Type B pancreatic cell (in vitro differentiated cells): Measurements from ENCODE around the gene LY9. TPM values are rescaled to one million over a fixed set of nuclear protein-coding genes. Genes with fewer than 3 reads are reported as not detected.

Experiments used
- DNase-seq: peaks from one replicate; pipeline ENCODE4 v3.0.0; 2021; ENCODE audit warnings: mixed read lengths; ENCODE audit not compliant: unreplicated experiment; ENCODE audit errors: extremely low spot score
- H3K27ac Mint-ChIP-seq: 2 replicates; pipeline ENCODE4 v1.8.0; 2021; ENCODE audit warnings: mild to moderate bottlenecking, mixed read lengths
- H3K27me3 Mint-ChIP-seq: 2 replicates; pipeline ENCODE4 v1.8.0; 2021; ENCODE audit warnings: mixed read lengths
- H3K36me3 Mint-ChIP-seq: 2 replicates; pipeline ENCODE4 v1.8.0; 2021; ENCODE audit warnings: mixed read lengths
- H3K4me1 Mint-ChIP-seq: one replicate; pipeline ENCODE4 v1.8.0; 2021; ENCODE audit warnings: mixed read lengths; ENCODE audit not compliant: unreplicated experiment
- H3K4me3 Mint-ChIP-seq: 2 replicates; pipeline ENCODE4 v1.8.0; 2021; ENCODE audit warnings: mild to moderate bottlenecking, mixed read lengths
- H3K9me3 Mint-ChIP-seq: 2 replicates; pipeline ENCODE4 v1.8.0; 2021; ENCODE audit warnings: mixed read lengths
- CTCF ChIP-seq: fragments of 200-600 bp; sonication (generic); conservative IDR thresholded peaks from 2 replicates; pipeline ENCODE4 v1.5.0; 2021; ENCODE audit warnings: antibody characterized with exemption, mild to moderate bottlenecking
- total RNA-seq: library from RNA; stranded (reverse); gene quantifications from 2 replicates; pipeline ENCODE4 v1.2.1, GENCODE V29; 2021; ENCODE audit warnings: low replicate concordance

The LY9 gene
- total RNA-seq, 1 donor from 2014 or later: not detected

DNA sequence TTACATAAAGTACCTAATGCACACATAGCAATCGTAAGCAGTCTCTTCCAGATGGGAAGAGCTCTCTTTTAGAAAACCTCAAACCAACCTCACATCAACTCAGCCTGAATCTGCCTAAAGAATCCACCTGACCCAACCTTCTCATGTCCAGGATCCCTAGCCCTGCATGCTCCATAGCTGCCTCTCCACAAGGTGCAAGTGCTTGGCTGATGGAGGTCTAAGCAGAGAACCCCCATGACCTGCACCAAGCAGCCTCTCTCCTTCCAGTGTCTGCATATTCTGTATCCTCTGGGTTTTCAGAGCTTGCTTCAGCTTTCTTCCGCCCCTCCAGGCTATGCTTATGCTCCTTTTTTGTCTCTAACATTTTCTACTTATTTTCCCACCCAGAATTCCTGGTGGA is 2.5 kb downstream of the LY9 start:
- Mint-ChIP-seq H3K27me3 (no peaks in the 10 kb centered on the region), H3K36me3 (no peaks in the 10 kb centered on the region), H3K4me1 (no peaks in the 10 kb centered on the region), H3K4me3 (no peak overlapping the region), H3K9me3 (no peaks in the 10 kb centered on the region), H3K27ac (no peak overlapping the region)
- DNase-seq: no peak
- no peak for TF ChIP-seq CTCF

DNA sequence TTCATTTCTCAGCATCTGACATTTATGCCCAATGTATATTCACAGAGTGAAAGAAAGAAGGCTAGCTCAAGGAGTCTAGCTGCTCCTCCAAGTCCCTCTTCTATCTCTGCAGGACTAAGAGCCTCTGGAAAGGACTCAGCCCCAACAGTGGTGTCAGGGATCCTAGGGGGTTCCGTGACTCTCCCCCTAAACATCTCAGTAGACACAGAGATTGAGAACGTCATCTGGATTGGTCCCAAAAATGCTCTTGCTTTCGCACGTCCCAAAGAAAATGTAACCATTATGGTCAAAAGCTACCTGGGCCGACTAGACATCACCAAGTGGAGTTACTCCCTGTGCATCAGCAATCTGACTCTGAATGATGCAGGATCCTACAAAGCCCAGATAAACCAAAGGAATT is 3.7 kb downstream of the LY9 start:
- TF ChIP-seq CTCF: no peak
- DNase-seq: no peak
- Mint-ChIP-seq H3K4me1 (no peaks in the 10 kb centered on the region), H3K9me3 (peaks cover 4% of the 10 kb centered on the region), H3K27me3 (no peaks in the 10 kb centered on the region), H3K36me3 (no peaks in the 10 kb centered on the region), H3K27ac (no peak overlapping the region), H3K4me3 (no peak overlapping the region)

GRCh38 chr1:160800142-160800541 is 4.2 kb downstream of the LY9 start:
- Mint-ChIP-seq H3K4me3 (no peak overlapping the region), H3K4me1 (no peaks in the 10 kb centered on the region), H3K9me3 (peaks cover 4% of the 10 kb centered on the region), H3K27ac (no peak overlapping the region), H3K27me3 (no peaks in the 10 kb centered on the region), H3K36me3 (no peaks in the 10 kb centered on the region)
- no peak for TF ChIP-seq CTCF
- no peak for DNase-seq

GRCh38 chr1:160800645-160801408 is 4.9 kb downstream of the LY9 start:
- DNase-seq: no peak
- Mint-ChIP-seq H3K4me1 (no peaks in the 10 kb centered on the region), H3K4me3 (no peak overlapping the region), H3K36me3 (no peaks in the 10 kb centered on the region), H3K27ac (no peak overlapping the region), H3K27me3 (no peaks in the 10 kb centered on the region), H3K9me3 (peaks cover 4% of the 10 kb centered on the region)
- no peak for TF ChIP-seq CTCF

GRCh38 chr1:160801836-160802580 is 6.0 kb downstream of the LY9 start:
- Mint-ChIP-seq H3K27ac (no peak overlapping the region), H3K36me3 (no peaks in the 10 kb centered on the region), H3K27me3 (no peaks in the 10 kb centered on the region), H3K4me1 (no peaks in the 10 kb centered on the region), H3K9me3 (peaks cover 4% of the 10 kb centered on the region), H3K4me3 (no peak overlapping the region)
- no peak for TF ChIP-seq CTCF
- no peak for DNase-seq
